Subcutaneous abdominal adipose tissue (tissue), 5 donors: Measurements from ENCODE around the gene CNST.
"Not testable (repeated sequence)": the region's sequence is repeated elsewhere in the genome, so short reads cannot be mapped to it uniquely, and the experiment has no call there.

ENCODE experiments used
- H3K27ac ChIP-seq: one replicate; pipeline ENCODE4 v1.7.0; 2013; ENCODE audit warnings: low read depth, mild to moderate bottlenecking, inconsistent platforms, low read length, moderate library complexity
- H3K27me3 ChIP-seq, 5 donors: one replicate each; pipeline ENCODE4 v1.7.0; 2013; ENCODE audit warnings: low read length in 5 of 5, inconsistent platforms in 1 of 5; ENCODE audit not compliant: control insufficient read depth in 5 of 5, insufficient read depth in 4 of 5
- H3K36me3 ChIP-seq, 5 donors: one replicate each; pipeline ENCODE4 v1.7.0; 2013; ENCODE audit warnings: low read length in 5 of 5; ENCODE audit not compliant: control insufficient read depth in 5 of 5, insufficient read depth in 5 of 5
- H3K4me1 ChIP-seq, 5 donors: one replicate each; pipeline ENCODE4 v1.7.0; 2013; ENCODE audit warnings: low read length in 5 of 5, mild to moderate bottlenecking in 3 of 5, moderate library complexity in 1 of 5; ENCODE audit not compliant: control insufficient read depth in 5 of 5, insufficient read depth in 5 of 5
- H3K4me3 ChIP-seq, 5 donors: one replicate each; pipeline ENCODE4 v1.7.0; 2013; ENCODE audit warnings: low read length in 5 of 5, low read depth in 1 of 5
- H3K9ac ChIP-seq, 5 donors: one replicate each; pipeline ENCODE4 v1.7.0; 2013; ENCODE audit warnings: low read length in 5 of 5, mild to moderate bottlenecking in 4 of 5, moderate library complexity in 3 of 5
- H3K9me3 ChIP-seq, 5 donors: one replicate each; pipeline ENCODE4 v1.7.0; 2013; ENCODE audit warnings: low read length in 5 of 5; ENCODE audit not compliant: control insufficient read depth in 5 of 5
- donor health status: healthy.
- donor health status: healthy.
- donor health status: healthy.
- donor health status: healthy.
- donor health status: healthy.

CNST gene

DNA sequence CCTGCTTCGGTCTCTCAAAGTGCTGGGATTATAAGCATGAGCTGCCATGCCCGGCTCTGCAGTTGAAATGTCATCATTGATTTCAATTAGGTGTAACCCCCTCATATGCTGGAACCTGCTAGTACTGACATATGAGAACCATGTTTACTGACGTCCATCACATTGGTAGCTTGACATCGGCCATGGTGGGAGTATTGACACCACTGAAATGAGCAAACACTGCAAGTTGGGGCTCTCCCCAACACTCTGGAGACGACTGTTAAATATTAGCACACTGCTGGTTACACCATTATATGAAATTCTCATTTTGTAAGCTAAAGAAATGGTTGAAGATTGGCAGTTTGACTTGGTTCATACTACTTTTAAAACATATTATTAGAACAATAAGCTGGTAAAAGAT lies 63.7 kb downstream of the CNST start:
- H3K36me3 ChIP-seq, result peaks cover 4 to 22% (median 7%) of the 10 kb centered on the region in 5 donors

DNA sequence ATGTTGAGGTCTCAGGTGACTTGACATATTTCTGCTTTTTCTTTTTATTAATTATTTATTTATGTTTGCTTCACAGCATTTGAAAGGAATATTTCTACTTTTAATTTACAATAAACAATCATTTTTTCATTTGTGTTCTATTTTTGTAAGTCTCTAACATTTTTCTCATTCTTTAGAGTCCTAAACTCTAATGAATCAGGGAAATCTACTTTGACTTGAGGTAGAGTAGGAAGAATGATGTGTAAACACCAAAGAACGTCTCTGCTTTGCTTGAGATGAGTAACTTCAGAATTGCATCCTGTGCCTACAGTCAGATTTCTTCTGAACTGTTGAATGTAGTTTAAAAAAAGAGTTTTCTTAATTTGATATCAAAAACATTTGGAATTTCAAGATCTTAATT lies 65.2 kb downstream of the CNST start:
- Histone ChIP-seq H3K9ac (no peak overlapping the region), H3K27me3 (no peaks in the 10 kb centered on the region), H3K4me3 (no peak overlapping the region), H3K36me3 (peaks cover 4 to 22% (median 7%) of the 10 kb centered on the region in 5 donors), H3K4me1 (peaks cover 0 to 20% (median 16%) of the 10 kb centered on the region in 5 donors), H3K27ac (no peak overlapping the region), H3K9me3 (no peaks in the 10 kb centered on the region)

More for the DNA sequence above, 63.7 kb downstream of the CNST start:
- Histone ChIP-seq H3K4me1 (peaks cover 0 to 22% (median 20%) of the 10 kb centered on the region in 5 donors), H3K9me3 (no peaks in the 10 kb centered on the region), H3K27me3 (no peaks in the 10 kb centered on the region), H3K9ac (no peak overlapping the region), H3K4me3 (no peak overlapping the region), H3K27ac (no peak overlapping the region)

DNA sequence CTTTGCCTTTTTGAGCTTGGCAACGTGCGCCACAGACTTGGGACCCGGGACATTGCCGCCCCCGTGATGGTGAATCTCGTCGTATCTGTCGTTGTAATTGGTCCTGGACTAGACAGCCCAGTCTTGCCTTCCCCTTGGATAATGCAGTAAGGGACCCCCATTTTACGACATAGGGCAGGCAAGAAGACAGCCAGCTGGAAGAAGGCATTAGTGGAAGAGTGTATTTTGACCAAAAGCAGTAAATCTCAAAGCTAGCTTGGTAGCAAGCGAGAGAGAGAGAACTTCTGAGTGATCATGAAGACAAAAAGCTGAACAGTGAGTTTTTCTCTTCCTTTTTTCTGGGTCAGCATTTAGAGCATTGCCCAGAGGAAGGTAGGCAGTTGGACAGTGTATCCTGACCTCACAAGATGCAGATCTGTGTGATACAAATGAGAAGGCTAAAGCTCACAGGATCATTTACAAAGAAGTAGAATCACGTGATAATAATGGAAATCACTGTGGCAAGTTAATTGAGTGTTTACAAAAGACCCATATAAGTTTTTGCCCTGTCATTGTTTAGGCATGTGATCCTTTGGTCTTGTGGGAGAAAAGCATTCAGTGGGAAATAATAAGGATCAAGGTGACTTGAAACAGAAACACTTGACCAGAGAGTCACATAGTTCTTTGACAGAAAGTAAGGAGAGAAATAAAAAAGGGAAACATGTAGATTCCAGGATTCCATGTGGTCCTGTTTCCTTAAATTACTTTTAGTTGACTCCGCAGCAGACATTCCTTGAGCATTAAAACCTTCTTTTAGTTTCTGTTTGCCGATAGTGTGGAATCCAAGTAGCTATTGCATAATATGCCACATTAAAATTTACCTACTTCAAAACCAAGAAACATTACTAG lies 66.3 kb downstream of the CNST start:
- H3K4me1 ChIP-seq, result peaks cover 0 to 20% (median 16%) of the 10 kb centered on the region in 5 donors

DNA sequence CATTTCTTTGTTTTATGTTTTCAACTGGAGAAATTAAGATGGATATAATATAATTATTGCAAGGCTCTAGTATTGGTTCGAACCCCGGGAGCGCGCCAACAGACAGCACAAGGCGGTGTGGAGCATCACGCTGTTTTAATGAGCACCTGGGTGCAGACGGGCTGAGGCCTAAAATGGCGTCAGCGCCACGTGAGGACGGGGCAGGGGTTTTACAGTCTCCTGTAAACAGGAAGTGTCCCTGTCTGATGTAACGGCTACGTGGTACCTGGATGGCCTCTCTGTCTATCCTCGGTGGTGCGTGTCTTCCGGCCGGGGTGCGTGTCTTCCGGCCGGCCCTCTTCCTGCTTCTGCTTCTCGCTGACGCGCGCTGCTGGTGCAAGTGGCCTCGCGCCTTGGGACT lies 68.4 kb downstream of the CNST start:
- H3K27me3 ChIP-seq, H3K9me3 ChIP-seq, H3K27ac ChIP-seq, H3K4me3 ChIP-seq, H3K9ac ChIP-seq: not testable (repeated sequence)
- Histone ChIP-seq H3K4me1 (peaks cover 0 to 15% (median 6%) of the 10 kb centered on the region in 5 donors), H3K36me3 (peaks cover 0 to 27% (median 18%) of the 10 kb centered on the region in 5 donors)

More for the DNA sequence above, 66.3 kb downstream of the CNST start:
- no peak overlapping the region for H3K9ac ChIP-seq
- H3K27me3 ChIP-seq, result no peaks in the 10 kb centered on the region
- peaks cover 0 to 20% (median 12%) of the 10 kb centered on the region in 5 donors for H3K36me3 ChIP-seq
- H3K4me3 ChIP-seq, result peak overlapping the region in 1 of 5 donors; percentile 32
- peak overlapping the region; percentile 37 for H3K27ac ChIP-seq
- H3K9me3 ChIP-seq, result no peaks in the 10 kb centered on the region

DNA sequence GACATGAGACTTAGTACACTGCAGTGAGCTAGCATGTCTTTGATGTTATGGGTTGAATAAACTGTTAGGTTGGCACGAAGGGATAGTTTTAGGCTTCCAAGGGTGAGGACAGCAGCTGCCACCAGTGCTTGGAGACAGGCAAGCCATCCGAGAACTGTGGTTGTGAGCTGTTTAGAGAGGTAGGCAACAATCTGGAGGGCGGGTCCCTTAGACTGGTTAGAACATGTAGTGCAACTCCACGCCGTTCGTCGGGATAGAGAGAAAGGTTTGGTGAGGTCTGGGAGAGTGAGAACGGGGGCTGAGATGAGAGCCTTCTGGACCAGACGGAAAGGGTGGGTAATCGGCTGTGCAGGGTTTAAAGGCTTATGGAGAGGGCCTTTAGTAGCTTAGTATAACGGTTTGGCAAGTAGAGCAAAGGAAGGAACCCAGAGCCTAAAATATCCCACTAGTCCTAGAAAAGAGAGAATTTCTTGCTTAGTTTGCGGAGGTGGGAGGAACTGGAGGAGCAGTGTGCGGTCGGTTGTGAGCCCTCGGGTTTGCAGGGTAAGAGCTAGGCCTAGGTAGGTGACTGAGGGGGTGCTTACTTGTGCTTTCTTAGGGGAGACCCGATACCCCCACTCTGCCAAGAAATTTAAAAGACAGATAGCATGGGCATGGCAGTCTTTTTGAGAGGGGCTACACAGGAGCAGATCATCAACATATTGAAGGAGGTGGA lies 72.8 kb downstream of the CNST start:
- Histone ChIP-seq H3K27ac (no peak overlapping the region), H3K4me3 (no peak overlapping the region), H3K9ac (no peak overlapping the region), H3K27me3 (no peaks in the 10 kb centered on the region), H3K36me3 (peaks cover 12 to 35% (median 25%) of the 10 kb centered on the region in 5 donors), H3K9me3 (no peaks in the 10 kb centered on the region), H3K4me1 (peaks cover 0 to 6% (median 0%) of the 10 kb centered on the region in 5 donors)

DNA sequence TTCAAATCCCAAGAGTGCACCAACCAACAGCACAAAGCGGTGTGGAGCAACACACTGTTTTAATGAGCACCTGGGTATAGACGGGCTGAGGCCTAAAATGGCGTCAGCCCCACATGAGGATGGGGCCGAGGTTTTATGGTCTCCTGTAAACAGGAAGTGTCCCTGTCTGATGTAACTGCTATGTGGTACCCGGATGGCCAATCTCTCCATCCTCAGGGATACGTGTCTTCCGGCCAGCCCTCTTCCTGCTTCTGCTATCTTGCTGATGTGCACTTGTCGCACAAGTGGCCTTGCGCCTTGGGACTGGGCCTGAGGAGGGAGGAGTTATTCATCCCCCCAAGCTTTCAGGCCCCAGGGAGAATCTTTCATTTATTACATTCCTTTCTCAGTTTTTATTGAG lies 73.5 kb downstream of the CNST start:
- Histone ChIP-seq H3K36me3 (peaks cover 13 to 38% (median 27%) of the 10 kb centered on the region in 5 donors), H3K4me1 (peaks cover 0 to 6% (median 0%) of the 10 kb centered on the region in 5 donors), H3K9me3 (no peaks in the 10 kb centered on the region), H3K9ac (peak overlapping the region in 1 of 5 donors; percentile 11), H3K27ac (no peak overlapping the region), H3K4me3 (no peak overlapping the region), H3K27me3 (no peaks in the 10 kb centered on the region)

DNA sequence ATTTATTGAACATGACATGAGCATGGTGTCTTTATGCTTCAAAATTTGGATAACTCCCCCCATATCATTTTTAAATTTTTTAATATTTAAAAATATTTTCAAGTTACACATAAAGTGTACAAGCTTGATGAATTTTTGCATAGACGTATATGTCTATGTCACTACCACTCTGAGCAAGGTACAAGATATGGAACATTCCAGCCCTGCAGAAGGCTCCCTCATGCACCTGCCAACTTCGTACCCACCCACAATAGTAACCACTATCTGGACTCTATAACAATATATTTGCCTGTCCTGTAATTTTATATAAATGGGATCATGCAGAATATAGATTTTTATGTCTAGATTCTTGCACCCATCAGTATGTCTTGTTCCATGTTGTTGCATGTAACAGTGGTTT lies 74.5 kb downstream of the CNST start:
- H3K9me3 ChIP-seq, result no peaks in the 10 kb centered on the region
- no peak overlapping the region for H3K27ac ChIP-seq
- peaks cover 13 to 43% (median 28%) of the 10 kb centered on the region in 5 donors for H3K36me3 ChIP-seq
- no peak overlapping the region for H3K4me3 ChIP-seq
- H3K4me1 ChIP-seq, result peaks cover 0 to 6% (median 0%) of the 10 kb centered on the region in 5 donors
- H3K9ac ChIP-seq, result no peak overlapping the region
- no peaks in the 10 kb centered on the region for H3K27me3 ChIP-seq

DNA sequence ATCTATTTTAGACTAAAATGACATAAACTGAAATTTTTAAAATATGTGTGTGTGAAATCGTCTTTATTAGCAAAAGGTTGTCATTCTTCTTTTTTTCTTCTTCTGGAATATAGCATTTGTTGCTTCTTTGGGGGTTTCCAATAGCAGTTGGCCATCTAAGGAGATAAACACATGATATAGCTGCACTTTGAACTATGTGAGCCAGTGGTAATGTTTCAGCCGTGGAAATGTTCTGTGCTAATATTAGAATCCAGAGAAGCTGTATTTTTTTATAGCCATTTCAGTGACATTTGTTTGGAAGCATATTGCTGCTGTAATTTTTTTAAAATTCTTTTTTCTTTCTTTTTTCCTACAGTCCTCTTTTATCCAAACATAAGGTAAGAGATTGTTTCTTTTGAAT lies 75.1 kb downstream of the CNST start:
- no peak overlapping the region for H3K27ac ChIP-seq

DNA sequence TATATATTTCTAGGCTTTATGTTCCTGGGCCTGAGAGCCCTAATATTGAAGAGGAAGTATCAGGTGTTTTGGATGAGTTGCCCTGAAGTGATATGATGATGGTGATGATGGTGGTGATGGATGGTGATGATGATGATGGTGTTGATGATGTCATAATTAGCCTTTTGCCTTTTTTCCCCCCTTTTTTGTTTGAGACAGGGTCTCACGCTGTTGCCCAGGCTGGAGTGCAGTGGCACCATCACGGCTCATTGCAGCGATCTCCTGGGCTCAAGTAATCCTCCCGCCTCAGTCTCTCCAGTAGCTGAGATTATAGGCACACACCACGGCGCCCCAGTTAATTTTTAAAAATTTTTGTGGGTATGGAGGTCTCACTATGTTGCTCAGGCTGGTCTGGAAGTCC lies 76.5 kb downstream of the CNST start:
- no peak overlapping the region for H3K27ac ChIP-seq

More for the DNA sequence above, 75.1 kb downstream of the CNST start:
- Histone ChIP-seq H3K9ac (no peak overlapping the region), H3K9me3 (no peaks in the 10 kb centered on the region), H3K27me3 (no peaks in the 10 kb centered on the region), H3K36me3 (peaks cover 13 to 44% (median 28%) of the 10 kb centered on the region in 5 donors), H3K4me1 (peaks cover 0 to 6% (median 0%) of the 10 kb centered on the region in 5 donors), H3K4me3 (no peak overlapping the region)

DNA sequence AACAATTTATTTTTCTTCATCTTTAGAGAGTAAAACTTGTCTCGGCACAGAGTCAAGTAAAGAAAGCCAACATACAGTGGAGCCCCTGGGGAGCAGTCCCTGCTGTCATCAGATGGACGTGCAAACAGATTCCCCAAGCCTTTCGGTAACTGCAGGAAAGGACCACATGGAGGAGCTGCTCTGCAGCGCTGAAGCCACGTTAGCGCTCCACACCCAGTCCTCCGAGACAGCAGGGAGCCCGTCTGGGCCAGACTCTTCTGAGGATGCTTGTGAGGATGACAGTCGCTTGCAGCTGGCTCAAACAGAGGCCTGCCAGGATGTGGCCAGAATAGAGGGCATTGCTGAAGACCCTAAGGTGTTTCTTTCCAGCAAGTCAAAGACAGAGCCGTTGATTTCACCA lies 80.9 kb downstream of the CNST start:
- Histone ChIP-seq H3K36me3 (peaks cover 26 to 37% (median 28%) of the 10 kb centered on the region in 5 donors), H3K9ac (peak overlapping the region in 1 of 5 donors; percentile 15), H3K4me3 (peak overlapping the region in 1 of 5 donors; percentile 37), H3K4me1 (peaks cover 0 to 12% (median 5%) of the 10 kb centered on the region in 5 donors), H3K27ac (no peak overlapping the region), H3K9me3 (no peaks in the 10 kb centered on the region), H3K27me3 (no peaks in the 10 kb centered on the region)

More for the DNA sequence above, 76.5 kb downstream of the CNST start:
- peaks cover 13 to 40% (median 28%) of the 10 kb centered on the region in 5 donors for H3K36me3 ChIP-seq
- H3K9me3 ChIP-seq, result no peaks in the 10 kb centered on the region
- H3K9ac ChIP-seq, result no peak overlapping the region
- peaks cover 0 to 11% (median 6%) of the 10 kb centered on the region in 5 donors for H3K4me1 ChIP-seq
- no peaks in the 10 kb centered on the region for H3K27me3 ChIP-seq
- H3K4me3 ChIP-seq, result no peak overlapping the region
